ENCODE data around the gene WFDC1. TPM values are rescaled to one million over a fixed set of nuclear protein-coding genes. Genes with fewer than 3 reads are reported as not detected.

WFDC1 gene
- total RNA-seq, 1 experiment from 2014 or later: 808 TPM

GRCh38 chr16:84357191-84357651 lies 62.5 kb downstream of the WFDC1 start:
- peak; percentile 4 for DNase-seq (ENCODE audit: low read depth, low spot score)
- in situ Hi-C loops (cut with HindIII; ENCODE audit: low pct_unique_long_range_greater_than_20kb, low sequenced_read_pairs): no loop called here

DNA sequence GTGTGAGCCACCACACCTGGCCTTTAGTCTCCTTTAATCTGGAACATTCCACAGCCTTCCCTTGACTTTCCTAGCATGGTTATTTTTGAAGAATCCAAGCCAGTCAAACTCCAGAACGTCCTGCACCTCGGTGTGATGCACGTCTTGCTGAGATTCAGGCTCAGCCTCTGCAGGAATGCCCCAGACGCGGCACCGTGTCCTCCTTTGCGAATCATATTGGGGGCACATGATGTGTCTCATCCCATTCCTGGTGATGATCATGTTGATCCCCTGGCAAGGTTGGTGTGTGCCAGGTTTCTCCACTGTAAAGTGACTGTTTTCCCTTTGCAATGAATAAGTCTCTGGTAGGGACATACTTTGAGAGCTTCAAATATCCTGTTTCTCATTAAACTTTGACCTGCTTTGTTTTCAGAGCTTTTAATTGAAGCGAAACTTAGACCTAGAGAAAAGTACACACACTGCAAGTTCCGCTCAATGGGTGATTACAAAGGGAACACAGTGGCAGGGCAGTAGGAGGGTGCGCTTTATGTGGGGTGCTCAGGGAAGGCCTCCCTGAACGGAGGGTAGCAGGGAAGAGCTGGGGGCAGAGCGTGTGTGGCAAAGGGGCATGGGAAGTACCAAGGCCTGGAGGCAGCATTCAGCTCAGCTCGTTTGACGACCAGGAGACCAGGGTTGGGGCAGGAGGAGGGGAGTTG lies 64.1 kb downstream of the WFDC1 start:
- no peak for DNase-seq (ENCODE audit: low read depth, low spot score)
- in situ Hi-C loops (cut with HindIII; ENCODE audit: low pct_unique_long_range_greater_than_20kb, low sequenced_read_pairs): no loop called here

- in situ Hi-C loops (cut with HindIII; ENCODE audit: low pct_unique_long_range_greater_than_20kb, low sequenced_read_pairs): no loop called here
- DNase-seq (ENCODE audit: low read depth, low spot score): no peak
Observed at GRCh38 chr16:84359326-84359725, 64.6 kb downstream of the WFDC1 start.

DNA sequence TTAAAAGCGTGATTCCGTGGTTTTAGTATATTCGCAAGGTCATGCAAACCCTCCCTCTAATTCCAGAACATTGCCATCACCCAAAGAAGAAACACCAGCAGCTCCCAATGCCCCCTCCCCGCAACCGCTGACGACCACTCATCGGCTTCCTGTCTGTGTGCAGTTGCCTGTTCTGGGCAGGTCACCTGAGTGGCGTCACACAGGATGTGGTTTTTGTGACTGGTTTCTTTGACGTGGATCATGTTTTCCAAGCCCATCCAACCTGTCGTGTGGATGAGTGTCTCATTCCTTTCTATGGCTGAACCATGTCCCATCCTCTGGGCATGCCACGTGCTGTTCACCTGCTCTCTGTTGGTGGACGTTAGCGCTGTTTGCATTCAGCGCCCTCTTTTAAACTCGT lies 65.5 kb downstream of the WFDC1 start:
- DNase-seq (ENCODE audit: low read depth, low spot score): peak; percentile 24
- in situ Hi-C loops (cut with HindIII; ENCODE audit: low pct_unique_long_range_greater_than_20kb, low sequenced_read_pairs): no loop called here

DNA sequence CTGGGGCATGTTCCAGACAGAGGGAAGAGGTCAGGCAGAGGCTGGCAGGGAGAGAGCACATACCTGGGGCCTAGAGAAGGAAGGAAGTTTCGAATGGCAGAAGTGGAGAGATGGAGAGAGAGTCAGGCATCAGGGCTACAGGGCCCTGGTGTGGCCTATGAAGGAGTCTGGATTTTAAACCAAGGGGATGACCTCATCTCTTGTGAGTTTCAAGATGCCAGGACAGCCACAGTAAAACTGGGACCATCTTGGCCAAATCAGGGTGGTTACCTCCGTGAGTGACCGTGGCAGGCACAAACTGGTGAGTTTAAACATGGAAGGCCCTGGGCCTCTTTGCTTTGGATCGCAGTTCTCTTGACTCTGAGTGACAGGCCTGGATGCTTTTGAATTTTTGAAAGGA lies 66.1 kb downstream of the WFDC1 start:
- in situ Hi-C loops (cut with HindIII; ENCODE audit: low pct_unique_long_range_greater_than_20kb, low sequenced_read_pairs): no loop called here
- DNase-seq (ENCODE audit: low read depth, low spot score): no peak

GRCh38 chr16:84361546-84361945 lies 66.9 kb downstream of the WFDC1 start:
- no peak for DNase-seq (ENCODE audit: low read depth, low spot score)
- in situ Hi-C loops (cut with HindIII; ENCODE audit: low pct_unique_long_range_greater_than_20kb, low sequenced_read_pairs): no loop called here

- DNase-seq (ENCODE audit: low read depth, low spot score): no peak
- in situ Hi-C loops (cut with HindIII; ENCODE audit: low pct_unique_long_range_greater_than_20kb, low sequenced_read_pairs): no loop called here
Observed at GRCh38 chr16:84362471-84362941, 67.8 kb downstream of the WFDC1 start.

- DNase-seq (ENCODE audit: low read depth, low spot score): no peak
- in situ Hi-C loops (cut with HindIII; ENCODE audit: low pct_unique_long_range_greater_than_20kb, low sequenced_read_pairs): no loop called here
Observed at GRCh38 chr16:84366208-84366607, 71.5 kb downstream of the WFDC1 start.

DNA sequence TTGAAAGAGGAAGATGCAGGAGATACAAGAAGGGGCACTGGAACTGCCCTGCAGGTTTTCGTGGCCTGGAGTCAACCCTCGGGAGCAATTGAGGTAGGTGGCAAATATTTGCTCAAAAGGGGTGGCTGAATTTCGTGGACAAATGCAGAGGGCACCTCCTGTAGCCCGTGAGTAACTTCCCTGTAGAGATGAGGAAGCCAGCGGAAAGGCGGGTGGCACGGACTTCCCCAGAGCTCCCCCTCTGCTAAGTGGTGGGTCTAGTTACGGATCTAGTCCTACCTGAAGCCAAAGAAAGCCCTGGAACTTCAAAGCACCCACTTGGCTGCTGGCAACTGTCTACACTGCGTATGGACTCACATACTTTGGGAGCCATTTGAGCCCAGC lies 72.6 kb downstream of the WFDC1 start:
- in situ Hi-C loops (cut with HindIII; ENCODE audit: low pct_unique_long_range_greater_than_20kb, low sequenced_read_pairs): no loop called here
- DNase-seq (ENCODE audit: low read depth, low spot score): no peak

GRCh38 chr16:84367750-84368307 lies 73.2 kb downstream of the WFDC1 start:
- in situ Hi-C loops (cut with HindIII; ENCODE audit: low pct_unique_long_range_greater_than_20kb, low sequenced_read_pairs): no loop called here

GRCh38 chr16:84368308-84368996 lies 73.8 kb downstream of the WFDC1 start, which contains the start of gene ATP2C2:
ATP2C2 (plus strand) TSS chr16:84368538; CDS start chr16:84368616, 78 bp downstream.
- in situ Hi-C loops (cut with HindIII; ENCODE audit: low pct_unique_long_range_greater_than_20kb, low sequenced_read_pairs): no loop called here
- DNase-seq (ENCODE audit: low read depth, low spot score): no peak

More at GRCh38 chr16:84367750-84368307, 73.2 kb downstream of the WFDC1 start:
- no peak for DNase-seq (ENCODE audit: low read depth, low spot score)

DNA sequence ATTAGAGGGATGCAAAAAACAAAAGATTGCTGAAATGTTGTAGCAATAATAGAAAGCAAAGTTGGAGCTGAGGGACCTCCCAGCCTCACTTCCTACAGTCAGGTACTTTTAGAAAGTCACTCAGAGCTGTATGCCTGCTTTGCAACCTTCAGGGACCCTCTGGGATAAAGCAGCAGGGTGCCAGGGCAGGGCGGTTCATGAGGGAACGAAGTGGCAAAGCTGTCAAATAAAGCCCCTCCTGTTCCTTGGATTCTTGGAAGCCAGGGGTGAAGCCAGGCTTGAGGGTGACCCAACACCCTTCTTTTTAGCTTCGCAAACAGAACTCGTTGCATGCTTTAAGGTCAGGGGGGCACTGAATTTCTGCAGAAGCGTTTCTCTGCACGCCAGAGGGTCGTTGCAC lies 74.4 kb downstream of the WFDC1 start:
- no peak for DNase-seq (ENCODE audit: low read depth, low spot score)
- in situ Hi-C loops (cut with HindIII; ENCODE audit: low pct_unique_long_range_greater_than_20kb, low sequenced_read_pairs): no loop called here

DNA sequence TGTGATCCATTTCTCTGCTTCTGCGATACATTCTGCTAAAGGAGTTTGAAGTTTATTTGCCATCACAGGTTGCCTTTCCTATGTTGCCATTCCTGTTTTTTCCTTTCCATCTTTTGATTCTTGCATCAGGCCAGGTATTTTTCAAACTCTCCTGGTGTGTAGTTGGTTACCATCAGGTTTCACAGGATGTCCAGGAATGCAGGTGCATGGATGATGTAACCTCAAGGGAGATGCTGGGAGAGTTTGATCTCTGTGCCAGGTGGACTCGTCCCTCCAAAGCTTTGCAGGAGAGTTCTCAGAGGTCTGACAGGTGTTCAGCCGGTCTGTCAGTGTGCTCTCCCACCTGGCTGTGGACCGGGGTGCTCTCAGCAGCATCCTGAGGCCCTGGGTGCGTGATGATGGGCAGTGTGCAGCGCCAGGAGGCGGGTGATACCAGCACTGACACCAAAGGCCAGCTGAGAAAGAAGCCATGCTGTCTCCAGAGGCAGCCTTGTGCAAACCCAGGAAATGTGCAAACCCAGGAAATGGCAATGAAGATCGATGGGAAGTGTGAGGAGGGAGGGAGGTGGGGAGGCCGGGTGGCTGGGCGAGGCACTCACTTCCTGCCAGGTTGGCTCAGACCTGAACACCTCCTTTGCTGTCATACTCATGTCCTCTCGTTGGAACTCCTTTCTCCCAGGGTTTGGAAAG lies 75.4 kb downstream of the WFDC1 start:
- DNase-seq (ENCODE audit: low read depth, low spot score): no peak
- in situ Hi-C loops (cut with HindIII; ENCODE audit: low pct_unique_long_range_greater_than_20kb, low sequenced_read_pairs): no loop called here

- in situ Hi-C loops (cut with HindIII; ENCODE audit: low pct_unique_long_range_greater_than_20kb, low sequenced_read_pairs): no loop called here
- DNase-seq (ENCODE audit: low read depth, low spot score): no peak
Observed at GRCh38 chr16:84370723-84371552, 76.3 kb downstream of the WFDC1 start.

DNA sequence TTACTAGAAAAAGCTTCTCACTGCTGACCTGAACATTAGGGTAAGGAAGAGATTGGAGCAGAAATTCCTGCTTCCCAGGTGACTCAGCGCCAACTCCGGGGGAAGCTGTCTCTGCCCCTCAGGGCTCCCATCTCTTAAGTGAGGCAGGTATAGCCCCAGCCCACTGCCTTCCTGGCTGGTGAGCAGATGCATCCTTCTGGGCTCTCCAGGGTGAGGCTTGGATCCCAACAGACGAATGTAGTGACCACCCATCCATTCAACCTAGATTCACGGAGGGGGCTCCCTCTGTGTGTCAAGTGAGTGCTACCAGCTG lies 76.8 kb downstream of the WFDC1 start:
- in situ Hi-C loops (cut with HindIII; ENCODE audit: low pct_unique_long_range_greater_than_20kb, low sequenced_read_pairs): no loop called here
- no peak for DNase-seq (ENCODE audit: low read depth, low spot score)

DNA sequence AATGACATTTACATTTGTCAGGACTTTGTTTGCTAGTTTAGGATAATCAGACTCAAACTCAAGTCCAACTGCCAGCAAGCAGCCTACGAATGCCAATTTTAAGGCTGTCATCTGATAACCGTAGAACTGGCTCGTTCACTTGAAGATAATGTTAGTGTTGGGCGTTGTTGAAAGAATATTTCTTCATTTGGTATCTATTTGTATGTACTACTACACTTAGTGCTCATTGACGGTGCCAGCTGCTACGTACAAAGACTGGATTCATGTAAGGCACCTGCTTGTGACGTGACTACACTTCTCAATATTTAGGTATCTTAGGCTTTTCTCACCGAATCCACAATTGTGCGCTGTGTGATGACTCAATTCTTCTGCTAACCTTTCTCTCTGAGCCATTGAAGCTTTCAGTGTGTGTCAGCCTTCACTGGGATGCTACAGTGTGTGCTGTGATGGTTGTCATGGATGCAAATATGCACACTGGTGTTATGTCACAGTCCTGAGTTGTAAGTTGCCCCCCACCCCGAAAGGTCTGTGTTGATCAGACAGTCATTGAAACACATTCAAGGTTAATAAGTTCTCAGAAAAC lies 79.3 kb downstream of the WFDC1 start:
- DNase-seq (ENCODE audit: low read depth, low spot score): no peak
- in situ Hi-C loops (cut with HindIII; ENCODE audit: low pct_unique_long_range_greater_than_20kb, low sequenced_read_pairs): no loop called here

DNA sequence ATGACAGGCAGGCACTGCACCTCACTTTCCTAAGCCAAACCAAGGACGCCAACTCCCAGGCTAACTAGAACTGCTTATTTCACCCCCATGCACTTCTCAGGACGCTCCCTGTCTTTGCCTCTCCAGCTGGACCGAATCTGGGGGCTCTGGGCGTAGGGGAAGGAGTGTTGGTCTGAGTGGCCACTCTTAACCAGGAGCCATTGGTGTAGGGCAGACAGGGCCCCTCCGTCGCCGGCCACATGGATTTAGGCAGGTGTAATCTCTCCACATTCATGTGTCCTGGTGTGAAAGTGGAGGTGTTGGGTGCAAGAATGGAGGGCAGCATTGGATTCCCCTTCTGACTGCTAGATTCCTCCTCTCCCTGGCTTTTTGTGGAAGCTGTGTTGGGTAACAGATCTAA lies 83.4 kb downstream of the WFDC1 start:
- no peak for DNase-seq (ENCODE audit: low read depth, low spot score)
- in situ Hi-C loops (cut with HindIII; ENCODE audit: low pct_unique_long_range_greater_than_20kb, low sequenced_read_pairs): no loop called here
